ENCODE measurements around the gene ENTREP1. TPM values are rescaled to one million over a fixed set of nuclear protein-coding genes. Genes with fewer than 3 reads are reported as not detected.
"Not testable (repeated sequence)": the region's sequence is repeated elsewhere in the genome, so short reads cannot be mapped to it uniquely, and the experiment has no call there.

The ENTREP1 gene
- total RNA-seq, 1 donor from 2014 or later: 30.1 TPM

GRCh38 chr9:69299826-69300225 lies 25.2 kb upstream of the ENTREP1 start:
- Histone ChIP-seq H3K27me3 (ENCODE audit: low read depth) (no peaks in the 10 kb centered on the region), H3K36me3 (no peaks in the 10 kb centered on the region), H3K27ac (no peak overlapping the region), H3K9me3 (no peaks in the 10 kb centered on the region), H3K4me1 (peaks cover 3% of the 10 kb centered on the region), H3K4me3 (no peak overlapping the region)
- intact Hi-C loops (cut with DNase I): no loop called here
- TF ChIP-seq CTCF (IDR thresholded peaks at IDR 0.05): no peak
- ATAC-seq (no peak), DNase-seq (no peak)

GRCh38 chr9:69303331-69303730 lies 21.7 kb upstream of the ENTREP1 start:
- H3K4me3 ChIP-seq: no peak overlapping the region
- no peak for TF ChIP-seq CTCF (IDR thresholded peaks at IDR 0.05)
- no peaks in the 10 kb centered on the region for H3K27me3 ChIP-seq (ENCODE audit: low read depth)
- no peak for ATAC-seq
- peaks cover 8% of the 10 kb centered on the region for H3K4me1 ChIP-seq
- intact Hi-C loops (cut with DNase I): no loop called here
- H3K27ac ChIP-seq: no peak overlapping the region
- DNase-seq: no peak
- H3K9me3 ChIP-seq: no peaks in the 10 kb centered on the region
- no peaks in the 10 kb centered on the region for H3K36me3 ChIP-seq

- Histone ChIP-seq H3K27ac (peak overlapping the region; percentile 38), H3K4me1 (peaks cover 12% of the 10 kb centered on the region)
- H3K9me3 ChIP-seq; H3K36me3 ChIP-seq; H3K27me3 ChIP-seq (ENCODE audit: low read depth); DNase-seq; H3K4me3 ChIP-seq; intact Hi-C loops (cut with DNase I); ATAC-seq: not testable (repeated sequence)
Observed at GRCh38 chr9:69306895-69307445, 18.0 kb upstream of the ENTREP1 start.

GRCh38 chr9:69307446-69308205 lies 17.4 kb upstream of the ENTREP1 start:
- Histone ChIP-seq H3K36me3 (no peaks in the 10 kb centered on the region), H3K9me3 (peaks cover 3% of the 10 kb centered on the region), H3K27ac (peak overlapping the region; percentile 38), H3K4me3 (no peak overlapping the region), H3K27me3 (ENCODE audit: low read depth) (no peaks in the 10 kb centered on the region), H3K4me1 (peaks cover 12% of the 10 kb centered on the region)
- no peak for DNase-seq
- no peak for TF ChIP-seq CTCF (IDR thresholded peaks at IDR 0.05)
- ATAC-seq: peak; percentile 93 to 96
- intact Hi-C loops (cut with DNase I): no loop called here

- ATAC-seq: no peak
- DNase-seq: no peak
- TF ChIP-seq CTCF (IDR thresholded peaks at IDR 0.05): no peak
- peaks cover 12% of the 10 kb centered on the region for H3K4me1 ChIP-seq
- intact Hi-C loops (cut with DNase I): no loop called here
- H3K27me3 ChIP-seq (ENCODE audit: low read depth): no peaks in the 10 kb centered on the region
- H3K36me3 ChIP-seq: no peaks in the 10 kb centered on the region
- H3K4me3 ChIP-seq: no peak overlapping the region
- peaks cover 8% of the 10 kb centered on the region for H3K9me3 ChIP-seq
- H3K27ac ChIP-seq: peak overlapping the region; percentile 38
Observed at GRCh38 chr9:69308206-69308931, 16.6 kb upstream of the ENTREP1 start.

GRCh38 chr9:69313175-69313574 lies 11.8 kb upstream of the ENTREP1 start:
- H3K9me3 ChIP-seq: peaks cover 8% of the 10 kb centered on the region
- H3K4me3 ChIP-seq: no peak overlapping the region
- ATAC-seq (no peak), DNase-seq (no peak)
- no peak overlapping the region for H3K27ac ChIP-seq
- no peaks in the 10 kb centered on the region for H3K36me3 ChIP-seq
- TF ChIP-seq CTCF (IDR thresholded peaks at IDR 0.05): no peak
- H3K4me1 ChIP-seq: peaks cover 5% of the 10 kb centered on the region
- intact Hi-C loops (cut with DNase I): no loop called here
- H3K27me3 ChIP-seq (ENCODE audit: low read depth): no peaks in the 10 kb centered on the region
